ENCODE results near the gene LAMP1. TPM values are rescaled to one million over a fixed set of nuclear protein-coding genes. Genes with fewer than 3 reads are reported as not detected.
"Not testable (repeated sequence)": the region's sequence is repeated elsewhere in the genome, so short reads cannot be mapped to it uniquely, and the experiment has no call there.

Gene LAMP1
- total RNA-seq, 2 donors from 2014 or later: 92.5 to 102 TPM

- DNase-seq (no peak), ATAC-seq (no peak)
- Mint-ChIP-seq H3K4me3 (no peak overlapping the region), H3K4me1 (peaks cover 20% of the 10 kb centered on the region), H3K27ac (peak overlapping the region; percentile 8), H3K27me3 (no peaks in the 10 kb centered on the region), H3K36me3 (ENCODE audit: low read depth) (no peaks in the 10 kb centered on the region)
- no peaks in the 10 kb centered on the region for H3K9me3 ChIP-seq (ENCODE audit: control insufficient read depth, low read length, poor library complexity, severe bottlenecking)
Observed at GRCh38 chr13:113305208-113305607, 8.2 kb downstream of the LAMP1 start.

GRCh38 chr13:113307491-113307890 lies 10.5 kb downstream of the LAMP1 start:
- ATAC-seq: no peak
- no peak for DNase-seq
- Mint-ChIP-seq H3K4me3 (no peak overlapping the region), H3K27me3 (no peaks in the 10 kb centered on the region), H3K4me1 (peaks cover 19% of the 10 kb centered on the region), H3K27ac (no peak overlapping the region), H3K36me3 (ENCODE audit: low read depth) (peaks cover 3% of the 10 kb centered on the region)
- H3K9me3 ChIP-seq (ENCODE audit: control insufficient read depth, low read length, poor library complexity, severe bottlenecking): no peaks in the 10 kb centered on the region

GRCh38 chr13:113309473-113309872 lies 12.4 kb downstream of the LAMP1 start:
- peaks cover 3% of the 10 kb centered on the region for H3K36me3 Mint-ChIP-seq (ENCODE audit: low read depth)
- no peaks in the 10 kb centered on the region for H3K27me3 Mint-ChIP-seq
- H3K27ac Mint-ChIP-seq: no peak overlapping the region
- DNase-seq: no peak
- no peak for ATAC-seq
- H3K4me1 Mint-ChIP-seq: peaks cover 14% of the 10 kb centered on the region
- H3K9me3 ChIP-seq (ENCODE audit: control insufficient read depth, low read length, poor library complexity, severe bottlenecking): no peaks in the 10 kb centered on the region
- H3K4me3 Mint-ChIP-seq: no peak overlapping the region

- ATAC-seq; H3K4me3 Mint-ChIP-seq; H3K9me3 ChIP-seq (ENCODE audit: control insufficient read depth, low read length, poor library complexity, severe bottlenecking); DNase-seq; H3K36me3 Mint-ChIP-seq (ENCODE audit: low read depth); H3K27me3 Mint-ChIP-seq: not testable (repeated sequence)
- Mint-ChIP-seq H3K4me1 (peaks cover 10% of the 10 kb centered on the region), H3K27ac (peak overlapping the region; percentile 67)
Observed at GRCh38 chr13:113314112-113314511, 17.1 kb downstream of the LAMP1 start.

- peaks cover 10% of the 10 kb centered on the region for H3K4me1 Mint-ChIP-seq
- not testable (repeated sequence) for H3K36me3 Mint-ChIP-seq (ENCODE audit: low read depth); H3K9me3 ChIP-seq (ENCODE audit: control insufficient read depth, low read length, poor library complexity, severe bottlenecking); ATAC-seq; H3K27ac Mint-ChIP-seq; H3K4me3 Mint-ChIP-seq; DNase-seq; H3K27me3 Mint-ChIP-seq
Observed at GRCh38 chr13:113314895-113315470, 17.9 kb downstream of the LAMP1 start.

- peaks cover 8% of the 10 kb centered on the region for H3K4me1 Mint-ChIP-seq
- ATAC-seq: no peak
- no peaks in the 10 kb centered on the region for H3K9me3 ChIP-seq (ENCODE audit: control insufficient read depth, low read length, poor library complexity, severe bottlenecking)
- no peak overlapping the region for H3K27ac Mint-ChIP-seq
- no peak for DNase-seq
- no peak overlapping the region for H3K4me3 Mint-ChIP-seq
- no peaks in the 10 kb centered on the region for H3K27me3 Mint-ChIP-seq
- peaks cover 4% of the 10 kb centered on the region for H3K36me3 Mint-ChIP-seq (ENCODE audit: low read depth)
Observed at GRCh38 chr13:113315992-113316391, 19.0 kb downstream of the LAMP1 start.

- peak overlapping the region; percentile 59 for H3K27ac Mint-ChIP-seq
Observed at GRCh38 chr13:113317031-113317430, 20.0 kb downstream of the LAMP1 start.

GRCh38 chr13:113318956-113319355 lies 21.9 kb downstream of the LAMP1 start:
- H3K27me3 Mint-ChIP-seq: no peaks in the 10 kb centered on the region
- no peaks in the 10 kb centered on the region for H3K9me3 ChIP-seq (ENCODE audit: control insufficient read depth, low read length, poor library complexity, severe bottlenecking)
- H3K4me1 Mint-ChIP-seq: peaks cover 4% of the 10 kb centered on the region
- peaks cover 9% of the 10 kb centered on the region for H3K36me3 Mint-ChIP-seq (ENCODE audit: low read depth)
- ATAC-seq: no peak
- no peak overlapping the region for H3K4me3 Mint-ChIP-seq
- DNase-seq: no peak
- H3K27ac Mint-ChIP-seq: no peak overlapping the region

More at GRCh38 chr13:113317031-113317430, 20.0 kb downstream of the LAMP1 start:
- peaks cover 2% of the 10 kb centered on the region for H3K36me3 Mint-ChIP-seq (ENCODE audit: low read depth)
- H3K27me3 Mint-ChIP-seq: no peaks in the 10 kb centered on the region
- ATAC-seq (no peak), DNase-seq (no peak)
- H3K4me3 Mint-ChIP-seq: no peak overlapping the region
- H3K9me3 ChIP-seq (ENCODE audit: control insufficient read depth, low read length, poor library complexity, severe bottlenecking): no peaks in the 10 kb centered on the region
- peaks cover 7% of the 10 kb centered on the region for H3K4me1 Mint-ChIP-seq

- DNase-seq (no peak), ATAC-seq (no peak)
- H3K27me3 Mint-ChIP-seq: no peaks in the 10 kb centered on the region
- peaks cover 9% of the 10 kb centered on the region for H3K36me3 Mint-ChIP-seq (ENCODE audit: low read depth)
- no peak overlapping the region for H3K4me3 Mint-ChIP-seq
- H3K4me1 Mint-ChIP-seq: peaks cover 4% of the 10 kb centered on the region
- H3K9me3 ChIP-seq (ENCODE audit: control insufficient read depth, low read length, poor library complexity, severe bottlenecking): no peaks in the 10 kb centered on the region
- no peak overlapping the region for H3K27ac Mint-ChIP-seq
Observed at GRCh38 chr13:113319371-113319770, 22.3 kb downstream of the LAMP1 start.

- DNase-seq: no peak
- ATAC-seq: no peak
- Mint-ChIP-seq H3K4me3 (no peak overlapping the region), H3K36me3 (ENCODE audit: low read depth) (peaks cover 9% of the 10 kb centered on the region), H3K27me3 (no peaks in the 10 kb centered on the region), H3K4me1 (no peaks in the 10 kb centered on the region), H3K27ac (no peak overlapping the region)
- H3K9me3 ChIP-seq (ENCODE audit: control insufficient read depth, low read length, poor library complexity, severe bottlenecking): no peaks in the 10 kb centered on the region
Observed at GRCh38 chr13:113320226-113320875, 23.3 kb downstream of the LAMP1 start.

GRCh38 chr13:113321546-113321945 lies 24.5 kb downstream of the LAMP1 start:
- no peaks in the 10 kb centered on the region for H3K27me3 Mint-ChIP-seq
- no peak for DNase-seq
- no peak overlapping the region for H3K4me3 Mint-ChIP-seq
- H3K9me3 ChIP-seq (ENCODE audit: control insufficient read depth, low read length, poor library complexity, severe bottlenecking): no peaks in the 10 kb centered on the region
- peaks cover 1% of the 10 kb centered on the region for H3K4me1 Mint-ChIP-seq
- H3K27ac Mint-ChIP-seq: no peak overlapping the region
- peaks cover 9% of the 10 kb centered on the region for H3K36me3 Mint-ChIP-seq (ENCODE audit: low read depth)
- no peak for ATAC-seq

- Mint-ChIP-seq H3K36me3 (ENCODE audit: low read depth) (peaks cover 6% of the 10 kb centered on the region), H3K27me3 (no peaks in the 10 kb centered on the region), H3K4me3 (no peak overlapping the region), H3K4me1 (peaks cover 3% of the 10 kb centered on the region), H3K27ac (no peak overlapping the region)
- no peak for ATAC-seq
- H3K9me3 ChIP-seq (ENCODE audit: control insufficient read depth, low read length, poor library complexity, severe bottlenecking): no peaks in the 10 kb centered on the region
- no peak for DNase-seq
Observed at GRCh38 chr13:113322043-113322461, 25.0 kb downstream of the LAMP1 start.

GRCh38 chr13:113322890-113323651 lies 26.0 kb downstream of the LAMP1 start:
- no peak for DNase-seq
- Mint-ChIP-seq H3K27ac (peak overlapping the region; percentile 39), H3K4me3 (peak overlapping the region; percentile 43), H3K36me3 (ENCODE audit: low read depth) (peaks cover 6% of the 10 kb centered on the region), H3K27me3 (no peaks in the 10 kb centered on the region), H3K4me1 (peaks cover 3% of the 10 kb centered on the region)
- ATAC-seq: no peak
- no peaks in the 10 kb centered on the region for H3K9me3 ChIP-seq (ENCODE audit: control insufficient read depth, low read length, poor library complexity, severe bottlenecking)
